Esophagus muscularis mucosa (tissue), 3 donors: Measurements from ENCODE around the gene ADAMTS20.

Experiments
- CTCF ChIP-seq, 3 experiments: fragments of 200-600 bp in 2 of 3; fragments of 450-650 bp in 1 of 3; sonication (generic) in 2 of 3; IDR thresholded peaks; one replicate each; pipeline ENCODE4 v1.5.1; 2017 to 2019; ENCODE audit warnings: antibody characterized with exemption in 3 of 3, mild to moderate bottlenecking in 2 of 3, moderate library complexity in 1 of 3
- POLR2A ChIP-seq: fragments of 450-650 bp; IDR thresholded peaks from one replicate; pipeline ENCODE4 v1.6.1; 2017; ENCODE audit warnings: antibody characterized with exemption, moderate library complexity, mild to moderate bottlenecking, low read depth
- POLR2AphosphoS5 ChIP-seq, 2 donors: sonication (generic); formaldehyde crosslinking; IDR thresholded peaks; one replicate each; pipeline ENCODE4 v1.6.1; 2017; ENCODE audit warnings: antibody characterized with exemption in 2 of 2

DNA sequence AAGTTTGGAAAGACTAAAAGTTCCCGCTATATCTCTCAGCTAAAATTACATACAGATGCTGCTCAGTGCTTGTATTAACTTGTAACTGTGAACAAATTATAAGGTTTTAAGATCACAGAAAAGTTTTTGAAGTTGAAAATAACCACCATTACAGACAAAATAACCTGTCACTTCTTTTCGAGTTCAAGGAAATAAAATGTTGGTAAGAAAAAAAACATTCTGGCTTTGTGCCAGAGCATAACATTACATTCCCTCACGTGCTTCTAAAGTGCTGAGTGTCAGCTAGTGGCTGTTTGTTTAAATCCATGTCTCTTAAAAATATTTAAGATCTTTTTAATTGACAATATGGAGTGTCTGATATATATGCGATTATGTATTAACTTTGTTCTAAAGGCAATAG, 27.2 kb upstream of the ADAMTS20 start:
- TF ChIP-seq CTCF (IDR thresholded peaks at IDR 0.05) (no peak), POLR2A (no peak), POLR2AphosphoS5 (IDR thresholded peaks at IDR 0.05) (no peak)
